Endothelial cell of umbilical vein (primary cell): ENCODE measurements around the gene HECW1.

Experiments
- EZH2 ChIP-seq: IDR thresholded peaks from 2 replicates; pipeline ENCODE4 v1.6.1; 2012; ENCODE audit warnings: borderline replicate concordance, low read depth, mild to moderate bottlenecking, moderate library complexity, low read length, inconsistent platforms; ENCODE audit not compliant: severe bottlenecking
- JUN ChIP-seq: IDR thresholded peaks from 2 replicates; pipeline ENCODE4 v1.6.1; 2011; ENCODE audit warnings: borderline replicate concordance, low read depth; ENCODE audit not compliant: insufficient read length, insufficient read depth
- MAX ChIP-seq: IDR thresholded peaks from 2 replicates; pipeline ENCODE4 v1.6.1; 2011; ENCODE audit not compliant: insufficient read depth, insufficient read length
- MYC ChIP-seq: IDR thresholded peaks from one replicate; pipeline ENCODE4 v1.6.1; 2011; ENCODE audit warnings: mild to moderate bottlenecking, low read depth, low read length
- POLR2A ChIP-seq: IDR thresholded peaks from 2 replicates; pipeline ENCODE4 v1.6.1; 2012; ENCODE audit warnings: low read depth, mild to moderate bottlenecking, control low read depth, low read length
- POLR2AphosphoS5 ChIP-seq: IDR thresholded peaks from 2 replicates; pipeline ENCODE4 v1.6.1; 2012; ENCODE audit warnings: low read depth, mild to moderate bottlenecking, control low read depth, low read length, moderate library complexity; ENCODE audit not compliant: insufficient read depth
- TF ChIP-seq, protein P1 (sequence below), 2 donors: IDR thresholded peaks; 1 replicate in 1 of 2; 2 replicates in 1 of 2; pipeline ENCODE4 v1.5.1; 2011; ENCODE audit warnings: low read length in 2 of 2, mild to moderate bottlenecking in 2 of 2, moderate library complexity in 2 of 2, control low read depth in 1 of 2, inconsistent platforms in 1 of 2, low read depth in 1 of 2; ENCODE audit not compliant: insufficient read depth in 1 of 2; ENCODE audit errors: extremely low read depth in 1 of 2

- TF ChIP-seq POLR2A = no peak
- TF ChIP-seq JUN = no peak
- TF ChIP-seq, protein P1, sequence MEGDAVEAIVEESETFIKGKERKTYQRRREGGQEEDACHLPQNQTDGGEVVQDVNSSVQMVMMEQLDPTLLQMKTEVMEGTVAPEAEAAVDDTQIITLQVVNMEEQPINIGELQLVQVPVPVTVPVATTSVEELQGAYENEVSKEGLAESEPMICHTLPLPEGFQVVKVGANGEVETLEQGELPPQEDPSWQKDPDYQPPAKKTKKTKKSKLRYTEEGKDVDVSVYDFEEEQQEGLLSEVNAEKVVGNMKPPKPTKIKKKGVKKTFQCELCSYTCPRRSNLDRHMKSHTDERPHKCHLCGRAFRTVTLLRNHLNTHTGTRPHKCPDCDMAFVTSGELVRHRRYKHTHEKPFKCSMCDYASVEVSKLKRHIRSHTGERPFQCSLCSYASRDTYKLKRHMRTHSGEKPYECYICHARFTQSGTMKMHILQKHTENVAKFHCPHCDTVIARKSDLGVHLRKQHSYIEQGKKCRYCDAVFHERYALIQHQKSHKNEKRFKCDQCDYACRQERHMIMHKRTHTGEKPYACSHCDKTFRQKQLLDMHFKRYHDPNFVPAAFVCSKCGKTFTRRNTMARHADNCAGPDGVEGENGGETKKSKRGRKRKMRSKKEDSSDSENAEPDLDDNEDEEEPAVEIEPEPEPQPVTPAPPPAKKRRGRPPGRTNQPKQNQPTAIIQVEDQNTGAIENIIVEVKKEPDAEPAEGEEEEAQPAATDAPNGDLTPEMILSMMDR (IDR thresholded peaks at IDR 0.05; ENCODE audit: extremely low read depth in 1 of 2, insufficient read depth in 1 of 2, low read depth in 1 of 2, low read length in 2 of 2) = no peak
- no peak for TF ChIP-seq MAX
- no peak for TF ChIP-seq MYC
- no peak for TF ChIP-seq POLR2AphosphoS5
- no peak for TF ChIP-seq EZH2
Observed at GRCh38 chr7:43290978-43291377, 178.5 kb downstream of the HECW1 start.
